HG02763 (cell line): Measurements from ENCODE around the gene GAST.
A peak's percentile ranks its signal among the peaks of the same experiment; 100 is the strongest.
"Not testable (repeated sequence)": the region's sequence is repeated elsewhere in the genome, so short reads cannot be mapped to it uniquely, and the experiment has no call there.

Experiments used
- ATAC-seq: cut with Tn5 transposase; IDR thresholded peaks from one replicate; pipeline ENCODE4 v1.9.1; 2021; ENCODE audit warnings: mild to moderate bottlenecking, moderate library complexity; ENCODE audit not compliant: unreplicated experiment

GAST gene

DNA sequence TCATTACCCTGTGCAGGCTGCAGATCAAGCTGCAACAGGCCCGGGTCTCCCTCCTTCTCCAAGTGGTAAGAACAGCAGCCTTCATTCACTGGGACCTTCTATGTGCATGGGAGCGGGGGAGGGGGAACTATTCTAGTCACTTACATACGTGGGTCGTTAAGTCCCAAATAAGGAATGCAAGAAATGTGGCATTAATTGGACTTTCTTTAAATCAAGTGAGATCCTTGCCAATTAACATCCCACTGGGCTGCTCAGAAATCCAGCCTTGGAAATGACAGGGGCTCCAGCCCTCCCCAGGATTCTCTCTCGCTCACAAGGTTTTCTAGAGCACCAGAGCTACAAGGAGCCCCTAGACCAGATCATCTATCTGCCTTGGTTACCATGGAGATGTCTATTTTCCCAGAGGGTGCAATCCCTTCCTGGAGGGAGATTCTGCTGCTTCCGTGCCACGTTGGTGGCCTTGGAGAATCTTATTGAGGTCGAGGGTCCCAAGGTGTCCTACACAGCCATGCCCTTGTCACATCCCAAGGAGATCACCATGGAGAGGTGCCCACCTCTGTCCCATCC is 28.6 kb upstream of the GAST start:
- ATAC-seq = no peak

DNA sequence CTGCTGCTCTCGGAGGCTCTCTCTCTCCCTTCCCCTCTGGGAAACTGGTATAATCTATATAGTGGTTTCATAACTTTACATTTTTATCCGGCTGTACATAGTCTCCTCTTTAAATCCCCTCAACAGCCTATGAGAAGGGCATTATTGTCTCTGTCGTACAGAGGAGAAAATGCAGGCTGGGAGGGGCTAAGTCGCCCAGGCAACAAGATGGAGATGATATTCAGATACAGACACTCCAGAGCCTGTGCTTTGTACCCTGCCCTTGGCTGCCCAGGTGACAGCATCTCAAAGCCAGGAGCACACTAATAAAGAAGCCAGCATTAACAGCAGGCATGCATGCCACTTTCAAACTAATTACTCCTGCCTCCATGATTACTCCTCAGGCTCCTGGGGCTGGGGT is 28.1 kb upstream of the GAST start:
- no peak for ATAC-seq

DNA sequence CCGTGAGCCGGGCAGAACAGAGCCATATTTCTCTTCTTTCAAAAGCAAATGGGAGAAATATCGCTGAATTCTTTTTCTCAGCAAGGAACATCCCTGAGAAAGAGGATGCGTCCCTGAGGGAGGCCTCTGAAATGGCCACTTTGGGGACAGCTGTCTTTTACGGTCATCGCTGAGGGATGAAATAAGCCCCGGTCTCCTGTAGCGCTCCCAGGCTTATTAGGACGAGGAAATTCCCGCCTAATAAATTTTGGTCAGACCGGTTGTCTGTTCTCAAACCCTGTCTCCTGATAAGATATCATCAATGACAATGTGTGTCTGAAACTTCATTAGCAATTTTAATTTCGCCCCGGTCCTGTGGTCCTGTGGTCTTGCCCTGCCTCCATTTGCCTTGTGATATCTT is 26.4 kb upstream of the GAST start:
- not testable (repeated sequence) for ATAC-seq

DNA sequence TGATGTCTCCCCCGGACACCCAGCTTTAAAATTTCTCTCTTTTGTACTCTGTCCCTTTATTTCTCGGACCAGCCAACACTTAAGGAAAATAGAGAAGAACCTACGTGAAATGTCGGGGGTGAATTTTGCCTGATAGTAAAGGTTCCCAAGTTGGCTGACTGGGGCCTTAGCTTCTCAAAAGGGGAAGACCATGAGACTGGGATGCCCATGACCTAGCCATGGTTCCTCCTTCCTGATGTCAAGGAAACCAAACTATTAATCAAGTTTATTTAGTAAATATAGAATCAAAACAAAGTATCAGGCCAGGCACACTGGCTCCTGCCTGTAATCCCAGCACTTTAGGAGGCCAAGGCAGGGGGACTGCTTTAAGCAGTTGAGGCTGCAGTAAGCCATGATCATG is 25.9 kb upstream of the GAST start:
- no peak for ATAC-seq

DNA sequence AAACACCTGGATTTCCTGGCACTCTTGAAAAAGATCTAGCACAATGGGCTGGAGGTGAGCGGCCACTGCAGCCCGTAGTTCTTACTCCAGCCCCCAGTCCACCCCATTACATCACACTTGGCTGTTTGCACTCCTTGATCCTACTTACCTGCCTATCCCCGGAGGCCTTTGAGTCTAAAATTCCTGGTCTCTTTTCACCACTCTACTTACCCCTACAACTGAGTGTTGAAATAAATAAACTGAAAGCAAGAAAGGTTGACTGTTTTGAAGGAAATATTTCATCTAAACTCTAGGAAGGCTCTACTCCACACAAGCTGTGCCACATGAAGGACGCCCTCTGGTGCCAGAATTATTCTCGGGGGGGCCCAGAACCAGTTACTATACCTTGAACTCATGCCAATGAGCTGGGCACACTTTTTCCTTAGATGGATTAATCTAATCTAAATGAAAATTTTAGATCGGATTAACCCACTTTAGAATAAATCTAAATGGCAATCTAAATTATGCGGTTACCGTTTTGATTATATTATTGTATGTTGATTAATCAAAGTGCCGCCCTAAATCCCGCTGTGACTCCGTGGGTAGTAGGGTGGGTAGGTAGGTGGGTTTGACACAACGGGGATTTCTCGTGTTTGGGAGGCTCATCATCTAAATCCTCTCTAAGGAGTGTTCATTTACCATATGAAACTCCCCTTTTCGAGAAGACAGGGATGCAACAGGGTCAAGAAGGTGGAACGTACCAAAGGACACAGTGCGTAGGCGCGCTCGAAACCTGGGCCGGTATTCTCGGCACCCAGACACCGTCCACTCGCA is 24.1 kb upstream of the GAST start:
- ATAC-seq = no peak

- ATAC-seq = peak; percentile 78
Measured at GRCh38 chr17:41688641-41689496, 23.3 kb upstream of the GAST start, which contains the start of gene EIF1. Gene EIF1, plus strand, starts transcription at chr17:41688885. Its CDS starts 154 bp downstream, at chr17:41689039.

- ATAC-seq = no peak
Measured at GRCh38 chr17:41689497-41690299, 22.4 kb upstream of the GAST start.

- no peak for ATAC-seq
Measured at GRCh38 chr17:41690497-41690896, 21.6 kb upstream of the GAST start.

DNA sequence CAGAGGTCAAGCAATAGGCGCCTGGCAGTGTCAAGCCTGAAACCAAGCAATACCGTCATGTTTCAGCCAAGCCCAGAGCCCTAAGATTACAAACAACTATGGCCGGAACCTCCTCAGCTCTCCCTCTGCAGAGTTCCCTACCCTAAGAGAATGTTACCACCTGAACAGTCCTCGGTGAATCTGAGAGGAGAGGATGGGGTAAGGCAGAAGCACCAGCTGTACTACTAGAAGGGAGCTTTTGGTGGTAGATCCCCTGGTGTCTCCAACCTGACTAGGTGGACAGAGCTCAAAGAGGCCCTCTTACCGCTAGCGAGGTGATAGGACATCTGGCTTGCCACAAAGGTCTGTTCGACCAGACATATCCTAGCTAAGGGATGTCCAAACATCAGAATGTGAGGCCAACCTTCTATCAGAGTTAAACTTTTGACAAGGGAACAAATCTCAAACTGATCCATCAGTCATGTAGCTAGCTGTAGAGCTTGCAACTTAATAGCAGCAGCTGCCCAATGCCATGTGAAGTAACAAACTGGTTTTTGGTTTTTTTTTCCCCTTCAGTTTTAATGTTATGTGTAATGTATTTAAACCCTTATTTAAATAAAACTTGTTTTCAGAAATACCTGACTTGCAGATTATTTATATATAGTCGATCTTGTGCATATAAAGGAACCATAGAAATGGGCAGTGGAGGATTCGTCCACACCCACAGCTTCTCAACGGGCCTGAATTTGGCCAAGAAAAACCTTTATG is 20.9 kb upstream of the GAST start:
- no peak for ATAC-seq

DNA sequence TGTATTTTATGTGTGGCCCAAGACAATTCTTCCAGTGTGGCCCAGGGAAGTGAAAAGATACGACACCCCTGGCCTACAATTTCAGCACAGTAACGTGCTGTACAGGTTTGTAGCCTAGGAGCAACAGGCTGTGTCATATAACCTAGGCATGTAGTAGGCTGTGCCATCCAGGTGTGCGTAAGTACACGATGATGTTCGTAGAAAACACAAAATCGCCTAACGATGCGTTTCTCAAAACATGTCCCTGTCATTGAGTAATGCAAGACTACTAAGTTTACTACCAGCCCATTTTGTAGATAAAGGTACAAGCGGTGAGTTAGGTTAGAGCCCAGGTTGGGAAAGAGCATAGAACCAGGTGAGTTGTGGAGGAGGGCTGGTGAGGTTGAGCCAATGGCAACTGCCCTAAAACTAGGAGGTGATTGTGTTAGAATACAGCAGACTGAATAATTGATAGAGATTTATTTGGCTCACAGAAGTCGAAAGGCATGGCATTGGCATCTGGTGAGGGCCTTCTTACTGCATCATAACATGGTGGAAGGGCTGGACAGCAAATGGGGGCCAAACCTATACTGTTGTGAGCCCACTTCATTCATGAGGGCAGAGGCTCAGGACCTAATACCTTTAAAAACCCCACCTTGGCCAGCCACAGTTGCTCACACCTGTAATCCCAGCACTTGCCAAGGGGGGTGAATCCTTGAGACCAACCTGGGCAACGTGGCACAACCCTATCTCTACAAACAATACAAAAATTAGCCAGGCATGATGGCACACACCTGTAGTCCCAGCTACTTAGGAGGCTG is 19.2 kb upstream of the GAST start:
- ATAC-seq = no peak

GRCh38 chr17:41695134-41695661 is 16.9 kb upstream of the GAST start:
- ATAC-seq = no peak

DNA sequence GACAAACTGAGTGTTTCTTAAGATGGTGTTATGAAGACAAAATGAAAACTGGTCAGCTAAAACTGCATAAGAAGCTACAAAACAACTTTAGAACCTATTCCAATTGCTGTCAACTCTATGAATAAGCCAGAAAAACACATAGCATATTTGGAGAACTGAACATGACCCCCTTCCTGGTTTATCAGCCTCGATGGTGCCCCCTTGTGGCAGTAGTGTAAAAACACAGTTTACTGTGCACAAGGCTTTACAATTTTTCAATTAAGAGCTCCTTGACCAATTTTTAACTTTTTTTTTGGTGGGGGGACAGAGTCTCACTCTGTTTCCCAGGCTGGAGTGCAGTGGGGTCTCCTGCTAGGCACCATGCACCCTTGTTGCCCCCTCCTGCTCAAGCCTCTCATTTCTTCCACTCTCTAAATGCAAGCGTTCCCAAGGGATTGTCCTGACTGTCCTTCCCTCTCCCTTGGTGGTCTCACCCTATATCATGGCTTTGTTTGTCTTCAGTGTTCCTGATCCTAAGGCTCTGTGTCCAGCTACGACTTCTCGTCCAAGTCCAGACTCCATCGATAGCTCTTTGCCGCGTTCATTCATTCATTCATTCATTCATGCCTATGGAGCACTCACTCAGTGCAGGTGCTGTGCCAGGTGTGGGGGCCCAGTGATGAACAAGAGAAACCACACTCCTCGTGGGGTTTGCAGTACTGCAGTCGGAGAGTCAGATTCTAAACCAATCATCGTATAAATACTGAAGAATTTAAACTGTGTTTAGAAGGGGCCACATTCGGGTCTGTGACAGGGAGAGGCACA is 16.0 kb upstream of the GAST start:
- ATAC-seq = no peak

- ATAC-seq = no peak
Measured at GRCh38 chr17:41697122-41697962, 14.8 kb upstream of the GAST start.

DNA sequence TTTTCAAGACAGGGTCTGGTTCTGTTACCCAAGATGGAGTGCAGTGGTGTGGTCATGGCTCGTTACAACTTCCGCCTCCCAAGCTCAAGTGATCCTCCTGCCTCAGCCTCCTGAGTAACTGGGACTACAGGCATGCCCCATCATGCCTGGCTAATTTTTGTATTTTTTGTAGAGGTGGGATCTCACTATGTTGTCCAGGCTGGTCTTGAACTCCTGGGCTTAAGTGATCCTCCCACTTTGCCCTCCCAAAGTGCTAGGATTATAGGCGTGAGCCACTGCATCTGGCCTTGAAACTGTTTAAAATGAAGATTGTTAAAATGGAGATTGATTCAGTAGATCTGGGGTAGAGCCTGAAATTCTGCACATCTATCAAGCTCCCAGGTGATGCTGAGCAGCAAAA is 11.3 kb upstream of the GAST start:
- ATAC-seq = not testable (repeated sequence)

DNA sequence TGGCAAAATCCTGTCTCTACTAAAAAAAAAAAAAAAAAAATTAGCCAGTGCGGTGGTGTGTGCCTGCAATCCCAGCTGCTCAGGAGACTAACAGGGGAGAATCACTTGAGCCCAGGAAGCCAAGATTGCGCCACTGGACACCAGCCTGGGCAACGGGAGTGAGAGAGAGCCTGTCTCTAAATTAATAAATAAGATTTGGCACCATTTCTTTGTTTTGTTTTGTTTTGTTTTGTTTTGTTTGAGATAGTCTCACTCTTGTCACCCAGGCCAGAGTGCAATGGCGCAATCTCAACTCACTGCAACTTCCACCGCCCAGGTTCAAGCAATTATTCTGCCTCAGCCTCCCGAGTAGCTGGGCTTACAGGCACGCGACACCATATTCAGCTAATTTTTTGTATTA is 9.4 kb upstream of the GAST start:
- ATAC-seq = no peak

DNA sequence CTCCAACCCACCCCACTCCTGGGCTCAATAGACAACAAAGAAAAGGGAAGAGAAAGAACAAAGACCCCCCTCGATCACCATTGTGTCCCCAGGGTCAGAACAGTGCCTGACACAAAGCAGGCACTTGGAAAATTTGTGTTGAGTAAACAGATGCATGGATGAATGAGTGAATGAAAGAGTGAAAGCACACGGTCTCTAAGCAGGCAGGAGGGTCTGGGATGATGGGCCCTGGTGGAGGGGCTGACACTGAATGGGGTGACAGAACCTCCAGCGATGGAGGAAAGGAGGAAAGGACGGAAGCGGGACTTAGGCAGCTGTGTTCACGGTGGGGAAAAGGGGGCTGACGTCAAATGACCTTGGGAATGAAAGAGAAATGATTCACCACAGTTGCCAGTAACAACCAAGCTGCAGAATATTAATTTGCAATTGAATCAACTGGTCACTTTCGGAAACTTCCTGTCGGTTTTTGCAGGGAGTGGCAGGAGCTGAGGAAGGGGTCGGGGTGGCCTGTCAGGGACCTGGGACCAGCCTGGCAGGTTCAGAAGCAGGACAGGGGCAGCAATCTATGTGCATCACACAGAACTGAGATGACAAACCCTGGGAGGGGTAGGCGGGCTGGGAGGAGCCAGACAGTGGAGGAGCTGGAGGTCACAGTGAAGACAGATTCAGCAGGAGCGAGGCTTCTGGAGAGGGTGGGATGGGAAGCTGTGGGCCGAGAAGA is 6.7 kb upstream of the GAST start:
- ATAC-seq = no peak
